Measurements from ENCODE around the gene YWHAQ.
"Not testable (repeated sequence)": the region's sequence is repeated elsewhere in the genome, so short reads cannot be mapped to it uniquely, and the experiment has no call there.

DNA sequence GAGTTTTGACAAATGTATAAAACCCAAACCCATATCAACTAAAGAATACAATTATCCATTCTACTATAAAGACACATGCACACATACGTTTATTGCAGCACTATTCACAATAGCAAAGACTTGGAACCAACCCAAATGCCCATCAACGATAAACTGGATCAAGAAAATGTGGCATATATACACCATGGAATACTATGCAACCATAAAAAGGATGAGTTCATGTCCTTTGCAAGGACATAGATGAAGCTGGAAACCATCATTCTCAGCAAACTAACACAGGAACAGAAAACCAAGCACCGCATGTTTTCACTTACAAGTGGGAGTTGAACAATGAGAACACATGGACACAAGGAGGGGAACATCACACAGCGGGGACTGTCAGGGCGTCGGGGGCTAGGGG lies 9.1 kb downstream of the YWHAQ start:
- TF ChIP-seq POLR2A (IDR thresholded peaks at IDR 0.05; ENCODE audit: low read depth); POLR2AphosphoS5 (IDR thresholded peaks at IDR 0.05); EP300 (IDR thresholded peaks at IDR 0.05): not testable (repeated sequence)
- TF ChIP-seq, protein P1, sequence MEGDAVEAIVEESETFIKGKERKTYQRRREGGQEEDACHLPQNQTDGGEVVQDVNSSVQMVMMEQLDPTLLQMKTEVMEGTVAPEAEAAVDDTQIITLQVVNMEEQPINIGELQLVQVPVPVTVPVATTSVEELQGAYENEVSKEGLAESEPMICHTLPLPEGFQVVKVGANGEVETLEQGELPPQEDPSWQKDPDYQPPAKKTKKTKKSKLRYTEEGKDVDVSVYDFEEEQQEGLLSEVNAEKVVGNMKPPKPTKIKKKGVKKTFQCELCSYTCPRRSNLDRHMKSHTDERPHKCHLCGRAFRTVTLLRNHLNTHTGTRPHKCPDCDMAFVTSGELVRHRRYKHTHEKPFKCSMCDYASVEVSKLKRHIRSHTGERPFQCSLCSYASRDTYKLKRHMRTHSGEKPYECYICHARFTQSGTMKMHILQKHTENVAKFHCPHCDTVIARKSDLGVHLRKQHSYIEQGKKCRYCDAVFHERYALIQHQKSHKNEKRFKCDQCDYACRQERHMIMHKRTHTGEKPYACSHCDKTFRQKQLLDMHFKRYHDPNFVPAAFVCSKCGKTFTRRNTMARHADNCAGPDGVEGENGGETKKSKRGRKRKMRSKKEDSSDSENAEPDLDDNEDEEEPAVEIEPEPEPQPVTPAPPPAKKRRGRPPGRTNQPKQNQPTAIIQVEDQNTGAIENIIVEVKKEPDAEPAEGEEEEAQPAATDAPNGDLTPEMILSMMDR (IDR thresholded peaks at IDR 0.05) = not testable (repeated sequence)
